PFSK-1 (cell line): ENCODE results near the gene LMNTD2.

Experiments used
- POLR2AphosphoS5 ChIP-seq: IDR thresholded peaks from 2 replicates; pipeline ENCODE4 v1.6.1; 2012; ENCODE audit warnings: low read depth, mild to moderate bottlenecking, control low read depth, low read length, moderate library complexity
- SIN3A ChIP-seq: IDR thresholded peaks from 2 replicates; pipeline ENCODE4 v1.6.1; 2012; ENCODE audit warnings: mild to moderate bottlenecking, low read length, moderate library complexity, borderline replicate concordance; ENCODE audit not compliant: insufficient read depth
- TF ChIP-seq, protein P1 (sequence below), 2 experiments: IDR thresholded peaks; 2 replicates each; pipeline versions ENCODE4 v1.6.1 to v1.8.0; 2011 to 2012; ENCODE audit warnings: low read depth in 2 of 2, low read length in 2 of 2, control low read depth in 1 of 2, inconsistent platforms in 1 of 2, mild to moderate bottlenecking in 1 of 2, moderate library complexity in 1 of 2; ENCODE audit not compliant: insufficient read depth in 1 of 2

DNA sequence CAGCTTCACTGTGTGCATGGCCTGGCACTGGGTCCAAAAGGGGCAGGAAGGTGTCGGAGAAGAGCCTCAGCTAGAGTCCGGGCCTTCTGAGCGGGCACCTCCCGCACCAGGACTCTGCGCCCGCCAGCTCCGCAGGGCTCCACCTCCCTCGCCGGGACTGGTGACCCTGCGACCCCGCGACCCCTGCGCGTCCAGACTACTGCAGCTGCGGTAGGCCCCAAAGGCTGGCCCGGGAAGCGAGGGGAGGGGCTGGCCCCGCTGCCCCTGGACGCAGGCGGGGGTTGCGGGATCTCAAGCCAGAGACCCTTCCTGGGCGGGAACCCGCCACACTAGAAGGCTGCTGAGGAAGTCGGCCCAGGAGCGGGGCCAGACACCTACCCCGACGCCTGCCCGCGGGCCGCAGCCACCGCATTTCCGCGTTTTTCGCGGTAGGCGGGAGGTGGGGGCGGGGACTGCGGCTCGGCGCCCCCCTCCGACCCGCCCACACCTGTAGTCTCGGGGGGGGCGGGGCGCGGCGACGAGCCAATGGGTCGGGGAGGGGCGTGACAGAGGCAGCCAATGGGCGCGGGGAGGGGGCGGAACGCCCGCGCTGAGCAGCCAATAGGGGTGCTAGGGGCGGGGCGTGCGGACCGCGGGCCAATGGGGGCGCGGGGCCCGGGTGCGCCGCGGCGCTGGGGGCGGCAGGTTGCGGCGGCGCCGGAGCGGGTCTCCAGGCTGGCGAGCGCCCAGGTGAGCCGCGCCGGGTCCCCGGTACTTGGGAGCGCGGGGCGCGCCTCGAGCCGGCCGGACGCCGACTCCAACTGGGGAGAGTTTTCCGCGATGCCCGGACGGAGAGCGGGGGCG, at the start of gene LMNTD2, which contains the start of gene RASSF7:
- TF ChIP-seq POLR2AphosphoS5 (0 out of 2 replicates have a peak, but pooled peaks have one; percentile 50), SIN3A (no peak)
- TF ChIP-seq, protein P1, sequence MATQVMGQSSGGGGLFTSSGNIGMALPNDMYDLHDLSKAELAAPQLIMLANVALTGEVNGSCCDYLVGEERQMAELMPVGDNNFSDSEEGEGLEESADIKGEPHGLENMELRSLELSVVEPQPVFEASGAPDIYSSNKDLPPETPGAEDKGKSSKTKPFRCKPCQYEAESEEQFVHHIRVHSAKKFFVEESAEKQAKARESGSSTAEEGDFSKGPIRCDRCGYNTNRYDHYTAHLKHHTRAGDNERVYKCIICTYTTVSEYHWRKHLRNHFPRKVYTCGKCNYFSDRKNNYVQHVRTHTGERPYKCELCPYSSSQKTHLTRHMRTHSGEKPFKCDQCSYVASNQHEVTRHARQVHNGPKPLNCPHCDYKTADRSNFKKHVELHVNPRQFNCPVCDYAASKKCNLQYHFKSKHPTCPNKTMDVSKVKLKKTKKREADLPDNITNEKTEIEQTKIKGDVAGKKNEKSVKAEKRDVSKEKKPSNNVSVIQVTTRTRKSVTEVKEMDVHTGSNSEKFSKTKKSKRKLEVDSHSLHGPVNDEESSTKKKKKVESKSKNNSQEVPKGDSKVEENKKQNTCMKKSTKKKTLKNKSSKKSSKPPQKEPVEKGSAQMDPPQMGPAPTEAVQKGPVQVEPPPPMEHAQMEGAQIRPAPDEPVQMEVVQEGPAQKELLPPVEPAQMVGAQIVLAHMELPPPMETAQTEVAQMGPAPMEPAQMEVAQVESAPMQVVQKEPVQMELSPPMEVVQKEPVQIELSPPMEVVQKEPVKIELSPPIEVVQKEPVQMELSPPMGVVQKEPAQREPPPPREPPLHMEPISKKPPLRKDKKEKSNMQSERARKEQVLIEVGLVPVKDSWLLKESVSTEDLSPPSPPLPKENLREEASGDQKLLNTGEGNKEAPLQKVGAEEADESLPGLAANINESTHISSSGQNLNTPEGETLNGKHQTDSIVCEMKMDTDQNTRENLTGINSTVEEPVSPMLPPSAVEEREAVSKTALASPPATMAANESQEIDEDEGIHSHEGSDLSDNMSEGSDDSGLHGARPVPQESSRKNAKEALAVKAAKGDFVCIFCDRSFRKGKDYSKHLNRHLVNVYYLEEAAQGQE (IDR thresholded peaks at IDR 0.05; ENCODE audit: insufficient read depth in 1 of 2, low read depth in 2 of 2, low read length in 2 of 2): no peak; a peak in 1 of 4 replicates
